ENCODE data around the gene OLA1.
A peak's percentile ranks its signal among the peaks of the same experiment; 100 is the strongest.

The OLA1 gene

DNA sequence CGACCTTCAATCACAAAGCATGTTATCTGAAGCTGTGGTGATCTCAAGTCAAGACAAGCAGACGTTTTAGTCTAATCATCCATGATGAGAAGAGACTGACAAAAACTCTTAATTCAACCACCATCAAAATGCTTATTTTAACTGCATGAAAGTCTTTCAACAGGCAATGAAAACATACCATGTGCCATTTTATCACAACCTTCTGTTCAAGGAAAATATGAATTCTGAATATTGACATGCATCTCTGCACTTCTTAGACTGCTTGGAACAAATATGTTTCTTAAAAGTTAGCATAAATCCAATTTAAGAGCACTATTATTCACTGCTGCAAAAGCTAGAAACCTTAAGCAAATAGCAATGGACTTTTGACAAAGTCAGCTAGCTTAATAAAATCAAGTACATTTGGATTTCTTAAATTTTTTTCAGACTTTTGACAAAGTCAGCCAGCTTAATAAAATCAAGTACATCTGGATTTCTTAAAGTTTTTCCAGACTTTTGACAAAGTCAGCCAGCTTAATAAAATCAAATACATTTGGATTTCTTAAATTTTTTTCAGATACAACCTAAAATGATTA, 70.9 kb downstream of the OLA1 start:
- H3K4me2 ChIP-seq (ENCODE audit: low read depth, low read length, poor library complexity, severe bottlenecking) = no peak overlapping the region
- peaks cover 41% of the 10 kb centered on the region for H3K79me2 ChIP-seq (ENCODE audit: insufficient read depth, low read length)
- peaks cover 17% of the 10 kb centered on the region for H3K36me3 ChIP-seq (ENCODE audit: low read length)
- H3F3A ChIP-seq (ENCODE audit: insufficient read depth) = no peaks in the 10 kb centered on the region
- H3K27me3 ChIP-seq (ENCODE audit: low read length) = no peaks in the 10 kb centered on the region
- H3K4me3 ChIP-seq (ENCODE audit: insufficient read depth, low read length, poor library complexity, severe bottlenecking) = no peak overlapping the region
- no peak overlapping the region for H3K27ac ChIP-seq (ENCODE audit: low read depth, low read length)
- no peak overlapping the region for H2AFZ ChIP-seq (ENCODE audit: low read depth, low read length, severe bottlenecking)
- TF ChIP-seq EZH2phosphoT487 (conservative IDR thresholded peaks at IDR 0.05; ENCODE audit: low read length) = no peak
- TF ChIP-seq, protein P1, sequence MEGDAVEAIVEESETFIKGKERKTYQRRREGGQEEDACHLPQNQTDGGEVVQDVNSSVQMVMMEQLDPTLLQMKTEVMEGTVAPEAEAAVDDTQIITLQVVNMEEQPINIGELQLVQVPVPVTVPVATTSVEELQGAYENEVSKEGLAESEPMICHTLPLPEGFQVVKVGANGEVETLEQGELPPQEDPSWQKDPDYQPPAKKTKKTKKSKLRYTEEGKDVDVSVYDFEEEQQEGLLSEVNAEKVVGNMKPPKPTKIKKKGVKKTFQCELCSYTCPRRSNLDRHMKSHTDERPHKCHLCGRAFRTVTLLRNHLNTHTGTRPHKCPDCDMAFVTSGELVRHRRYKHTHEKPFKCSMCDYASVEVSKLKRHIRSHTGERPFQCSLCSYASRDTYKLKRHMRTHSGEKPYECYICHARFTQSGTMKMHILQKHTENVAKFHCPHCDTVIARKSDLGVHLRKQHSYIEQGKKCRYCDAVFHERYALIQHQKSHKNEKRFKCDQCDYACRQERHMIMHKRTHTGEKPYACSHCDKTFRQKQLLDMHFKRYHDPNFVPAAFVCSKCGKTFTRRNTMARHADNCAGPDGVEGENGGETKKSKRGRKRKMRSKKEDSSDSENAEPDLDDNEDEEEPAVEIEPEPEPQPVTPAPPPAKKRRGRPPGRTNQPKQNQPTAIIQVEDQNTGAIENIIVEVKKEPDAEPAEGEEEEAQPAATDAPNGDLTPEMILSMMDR (IDR thresholded peaks at IDR 0.05; ENCODE audit: insufficient read depth, low read length, poor library complexity, severe bottlenecking) = no peak
- no peaks in the 10 kb centered on the region for H3K9me3 ChIP-seq (ENCODE audit: insufficient read depth, low read length)
- no peaks in the 10 kb centered on the region for H4K20me1 ChIP-seq (ENCODE audit: low read depth, low read length)
- H3K9ac ChIP-seq (ENCODE audit: low read length) = no peak overlapping the region
- no peaks in the 10 kb centered on the region for H3K9me2 ChIP-seq (replicated peaks; ENCODE audit: insufficient read depth, low read length)

GRCh38 chr2:174176898-174177297, 71.4 kb downstream of the OLA1 start:
- Histone ChIP-seq H2AFZ (ENCODE audit: low read depth, low read length, severe bottlenecking) (no peak overlapping the region), H3K36me3 (ENCODE audit: low read length) (peaks cover 16% of the 10 kb centered on the region), H3K4me2 (ENCODE audit: low read depth, low read length, poor library complexity, severe bottlenecking) (no peak overlapping the region), H4K20me1 (ENCODE audit: low read depth, low read length) (no peaks in the 10 kb centered on the region), H3F3A (ENCODE audit: insufficient read depth) (no peaks in the 10 kb centered on the region), H3K4me3 (ENCODE audit: insufficient read depth, low read length, poor library complexity, severe bottlenecking) (no peak overlapping the region), H3K9me3 (ENCODE audit: insufficient read depth, low read length) (no peaks in the 10 kb centered on the region), H3K9ac (ENCODE audit: low read length) (no peak overlapping the region), H3K27me3 (ENCODE audit: low read length) (no peaks in the 10 kb centered on the region), H3K27ac (ENCODE audit: low read depth, low read length) (no peak overlapping the region), H3K9me2 (replicated peaks; ENCODE audit: insufficient read depth, low read length) (no peaks in the 10 kb centered on the region), H3K79me2 (ENCODE audit: insufficient read depth, low read length) (peaks cover 46% of the 10 kb centered on the region)
- no peak for TF ChIP-seq EZH2phosphoT487 (conservative IDR thresholded peaks at IDR 0.05; ENCODE audit: low read length)

GRCh38 chr2:174174741-174175140, 73.6 kb downstream of the OLA1 start:
- Histone ChIP-seq H3K79me2 (ENCODE audit: insufficient read depth, low read length) (peaks cover 57% of the 10 kb centered on the region), H3K9ac (ENCODE audit: low read length) (no peak overlapping the region), H3K4me3 (ENCODE audit: insufficient read depth, low read length, poor library complexity, severe bottlenecking) (no peak overlapping the region), H3K36me3 (ENCODE audit: low read length) (peaks cover 28% of the 10 kb centered on the region), H2AFZ (ENCODE audit: low read depth, low read length, severe bottlenecking) (no peak overlapping the region), H4K20me1 (ENCODE audit: low read depth, low read length) (no peaks in the 10 kb centered on the region), H3K27ac (ENCODE audit: low read depth, low read length) (no peak overlapping the region), H3K9me2 (replicated peaks; ENCODE audit: insufficient read depth, low read length) (no peaks in the 10 kb centered on the region), H3K4me2 (ENCODE audit: low read depth, low read length, poor library complexity, severe bottlenecking) (no peak overlapping the region), H3K27me3 (ENCODE audit: low read length) (no peaks in the 10 kb centered on the region), H3K9me3 (ENCODE audit: insufficient read depth, low read length) (peaks cover 6% of the 10 kb centered on the region), H3F3A (ENCODE audit: insufficient read depth) (no peaks in the 10 kb centered on the region)
- no peak for TF ChIP-seq EZH2phosphoT487 (conservative IDR thresholded peaks at IDR 0.05; ENCODE audit: low read length)
- TF ChIP-seq, protein P1 (IDR thresholded peaks at IDR 0.05; ENCODE audit: insufficient read depth, low read length, poor library complexity, severe bottlenecking) = no peak

GRCh38 chr2:174172802-174173355, 75.5 kb downstream of the OLA1 start:
- TF ChIP-seq, protein P1 (IDR thresholded peaks at IDR 0.05; ENCODE audit: insufficient read depth, low read length, poor library complexity, severe bottlenecking) = no peak
- TF ChIP-seq EZH2phosphoT487 (conservative IDR thresholded peaks at IDR 0.05; ENCODE audit: low read length) = no peak
- peaks cover 66% of the 10 kb centered on the region for H3K79me2 ChIP-seq (ENCODE audit: insufficient read depth, low read length)
- peaks cover 14% of the 10 kb centered on the region for H3K9me3 ChIP-seq (ENCODE audit: insufficient read depth, low read length)

More at GRCh38 chr2:174172802-174173355, 75.5 kb downstream of the OLA1 start:
- H3F3A ChIP-seq (ENCODE audit: insufficient read depth) = no peaks in the 10 kb centered on the region
- H4K20me1 ChIP-seq (ENCODE audit: low read depth, low read length) = no peaks in the 10 kb centered on the region
- H3K4me2 ChIP-seq (ENCODE audit: low read depth, low read length, poor library complexity, severe bottlenecking) = peak overlapping the region; percentile 6
- H2AFZ ChIP-seq (ENCODE audit: low read depth, low read length, severe bottlenecking) = no peak overlapping the region
- no peaks in the 10 kb centered on the region for H3K27me3 ChIP-seq (ENCODE audit: low read length)
- no peaks in the 10 kb centered on the region for H3K9me2 ChIP-seq (replicated peaks; ENCODE audit: insufficient read depth, low read length)
- H3K36me3 ChIP-seq (ENCODE audit: low read length) = peaks cover 35% of the 10 kb centered on the region
- H3K9ac ChIP-seq (ENCODE audit: low read length) = no peak overlapping the region
- no peak overlapping the region for H3K4me3 ChIP-seq (ENCODE audit: insufficient read depth, low read length, poor library complexity, severe bottlenecking)
- no peak overlapping the region for H3K27ac ChIP-seq (ENCODE audit: low read depth, low read length)
